Lower leg skin (tissue), 3 donors: Measurements from ENCODE around the gene NAPB.

Experiments used
- CTCF ChIP-seq, 3 donors: fragments of 450-650 bp; IDR thresholded peaks; one replicate each; pipeline ENCODE4 v1.5.1; 2016; ENCODE audit warnings: antibody characterized with exemption in 3 of 3, mild to moderate bottlenecking in 3 of 3, moderate library complexity in 2 of 3
- POLR2A ChIP-seq, 2 donors: fragments of 450-650 bp; IDR thresholded peaks; one replicate each; pipeline ENCODE4 v1.6.1; 2016 to 2017; ENCODE audit warnings: antibody characterized with exemption in 2 of 2, mild to moderate bottlenecking in 1 of 2, moderate library complexity in 1 of 2

GRCh38 chr20:23370873-23371272 is 50.4 kb downstream of the NAPB start:
- no peak for TF ChIP-seq CTCF (IDR thresholded peaks at IDR 0.05)
- TF ChIP-seq POLR2A (IDR thresholded peaks at IDR 0.05): no peak
